EL (cell line): ENCODE data around the gene ANKRD9.
A peak's percentile ranks its signal among the peaks of the same experiment; 100 is the strongest.

Source experiments
- DNase-seq: peaks from one replicate; pipeline ENCODE4 v3.0.0-alpha.2; 2016

ANKRD9 gene

DNA sequence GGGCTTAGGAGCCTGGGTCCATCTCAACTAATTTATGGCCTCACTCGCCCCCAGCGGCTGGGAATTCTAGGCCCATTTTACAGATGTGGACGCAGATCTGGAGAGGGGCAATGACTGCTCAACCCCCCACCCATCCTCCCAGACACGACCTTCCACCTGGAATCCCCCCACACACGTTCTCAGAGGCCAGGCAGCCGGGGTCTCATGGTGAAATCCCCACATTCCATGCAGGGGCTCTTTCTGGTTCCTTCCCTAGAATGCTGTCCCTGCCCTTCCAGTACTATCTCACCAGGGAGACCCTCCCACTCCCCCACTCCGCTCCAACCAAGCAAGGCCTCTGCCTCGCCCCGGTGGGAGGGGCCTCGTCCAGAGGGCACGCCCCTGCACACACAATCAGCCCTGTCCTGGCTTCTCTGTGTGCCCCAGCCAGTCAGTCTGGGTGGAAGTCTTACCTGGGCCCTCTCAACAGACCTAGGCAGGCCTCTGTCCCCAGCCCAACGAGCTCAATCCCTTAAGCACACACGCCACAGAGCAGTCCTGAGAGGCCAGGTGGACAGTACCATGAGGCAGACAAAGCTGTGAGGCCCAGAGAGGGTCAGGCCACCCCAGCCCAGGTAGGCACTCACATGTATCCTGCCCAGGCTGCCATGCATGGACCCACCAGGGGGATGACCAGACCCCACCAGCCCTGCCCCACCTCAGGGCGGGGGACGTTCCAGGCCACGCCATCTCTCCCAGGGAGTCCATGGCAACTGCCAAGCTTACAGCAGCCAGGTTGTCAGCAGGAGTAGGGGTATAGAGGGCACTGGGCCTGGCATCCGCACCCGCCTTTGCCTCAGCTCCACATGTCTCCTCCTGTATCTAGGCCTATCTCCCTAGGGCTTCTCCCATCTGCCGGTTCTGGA is 1.3 kb upstream of the ANKRD9 start:
- DNase-seq: no peak

DNA sequence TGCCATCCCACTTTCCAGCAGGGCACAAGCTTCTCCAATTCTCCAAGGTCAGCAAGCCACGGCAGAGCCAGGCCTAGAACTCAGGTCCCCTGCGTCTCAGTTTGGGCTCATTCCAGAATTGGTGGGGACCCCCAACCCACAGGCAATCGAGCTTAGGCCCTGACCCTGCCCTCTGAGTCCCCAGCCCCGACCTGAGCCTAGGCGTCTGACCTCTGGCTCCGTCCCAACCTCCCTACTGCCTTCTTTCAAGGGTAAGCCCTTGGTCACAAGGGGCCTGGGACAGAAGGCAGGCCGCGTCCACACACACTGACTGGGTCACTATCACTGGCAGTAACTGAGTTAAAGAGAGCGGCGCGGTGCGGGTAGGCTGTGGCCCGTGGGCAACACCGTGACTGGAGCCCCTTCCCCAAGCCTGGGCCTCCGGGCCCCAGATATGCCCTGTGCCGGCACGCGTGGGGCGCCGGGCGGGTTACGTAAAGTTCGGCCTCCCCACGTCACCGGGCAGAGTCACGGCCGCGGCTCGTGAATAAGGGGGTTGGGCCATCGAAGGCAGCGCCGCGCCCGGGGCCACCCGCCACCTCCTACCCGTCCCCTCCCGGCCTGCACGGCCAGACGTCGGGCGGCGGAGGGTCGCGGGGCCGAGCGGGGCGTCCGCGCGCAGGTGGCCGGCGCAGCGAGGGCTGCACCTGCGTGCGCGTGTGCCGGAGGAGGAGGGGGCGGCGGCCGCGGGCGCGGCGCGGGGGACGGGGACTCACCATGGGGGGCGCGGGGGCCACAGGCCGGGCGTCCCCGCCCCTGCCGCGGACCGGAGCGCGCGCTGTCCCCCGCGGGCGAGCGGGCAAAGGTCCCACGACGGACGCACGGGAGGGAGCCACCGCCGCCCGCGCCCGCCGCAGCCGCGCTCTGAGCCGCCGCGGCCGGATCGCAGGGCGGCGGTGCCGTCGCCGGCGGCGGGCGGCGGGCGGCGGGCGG is 516 bp downstream of the ANKRD9 start:
- peak; percentile 49 for DNase-seq

DNA sequence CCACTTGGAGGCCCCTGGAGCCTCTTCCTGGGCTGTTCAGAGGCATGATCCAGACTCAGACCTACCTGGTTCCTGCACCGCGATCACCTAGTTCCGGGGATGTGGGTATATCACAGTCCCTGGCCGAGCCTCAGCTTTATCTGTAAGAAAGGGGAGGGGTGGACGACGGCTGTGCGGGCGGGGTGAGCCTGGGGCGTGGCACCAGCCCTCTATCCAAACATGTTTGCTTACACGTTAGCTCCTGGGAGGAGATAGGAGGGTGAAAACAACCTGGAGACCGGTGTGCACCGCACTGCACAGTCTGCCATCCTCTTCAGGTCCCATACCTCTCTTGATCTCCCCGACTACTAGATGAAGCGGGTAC is 1.2 kb downstream of the ANKRD9 start:
- no peak for DNase-seq

DNA sequence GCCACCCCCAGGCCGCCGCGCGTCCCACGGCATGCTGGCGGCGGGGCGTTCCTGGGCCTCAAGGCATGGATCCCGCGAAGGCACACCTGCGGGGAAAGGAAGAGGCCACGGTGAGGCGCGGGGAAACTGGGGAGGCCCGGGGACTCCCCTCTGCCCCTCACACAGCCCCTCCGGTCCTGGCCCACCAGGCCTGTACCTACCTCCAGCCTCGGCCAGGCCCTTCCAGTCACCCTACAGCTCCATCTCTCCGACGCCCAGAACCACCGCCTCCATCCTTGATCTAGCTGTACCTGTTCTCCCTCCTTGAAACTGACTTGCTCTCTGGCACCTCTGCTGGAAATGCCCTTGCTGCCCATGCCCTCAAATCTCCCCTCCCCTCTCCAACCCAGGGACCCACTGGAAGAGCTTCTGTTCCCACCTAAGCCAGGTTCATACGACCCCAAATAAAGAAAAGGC is 1.7 kb downstream of the ANKRD9 start:
- DNase-seq: no peak

DNA sequence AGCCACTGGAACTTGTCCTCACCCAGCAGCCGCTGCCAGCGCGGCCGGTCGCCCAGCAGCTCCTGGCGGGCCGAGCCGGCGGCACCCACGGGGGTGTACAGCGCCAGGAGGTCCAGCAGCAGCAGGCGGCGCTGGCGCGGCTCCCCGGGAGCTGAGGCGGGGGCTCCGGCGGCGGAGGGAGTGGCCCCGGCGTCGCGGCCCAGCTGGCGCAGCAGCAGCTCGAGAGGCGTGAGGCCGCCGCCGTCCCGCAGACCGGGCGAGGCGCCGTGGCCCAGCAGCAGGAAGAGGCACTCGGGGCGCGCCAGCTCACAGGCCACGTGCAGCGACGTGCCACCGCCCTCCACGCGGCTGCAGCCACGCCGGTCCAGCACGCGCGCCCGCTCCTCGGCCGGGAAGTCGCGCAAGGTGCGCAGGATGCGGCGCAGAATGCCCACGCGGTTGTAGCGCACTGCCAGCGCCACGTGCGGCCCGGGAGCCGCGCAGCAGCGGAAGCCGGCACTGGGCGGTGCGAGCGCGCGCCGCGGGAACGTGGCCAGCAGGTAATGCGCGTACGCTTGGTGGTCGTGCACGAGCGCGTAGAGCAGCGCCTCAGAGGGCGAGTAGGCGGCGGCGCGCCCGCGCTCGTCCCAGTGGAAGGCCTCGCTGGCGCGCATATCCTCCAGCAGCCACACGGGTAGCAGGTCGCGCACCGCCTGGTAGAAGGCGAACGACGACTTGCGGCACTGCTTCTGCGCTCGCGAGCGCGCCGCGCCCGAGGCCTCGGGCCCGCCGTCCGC is 2.3 kb downstream of the ANKRD9 start:
- DNase-seq: no peak

DNA sequence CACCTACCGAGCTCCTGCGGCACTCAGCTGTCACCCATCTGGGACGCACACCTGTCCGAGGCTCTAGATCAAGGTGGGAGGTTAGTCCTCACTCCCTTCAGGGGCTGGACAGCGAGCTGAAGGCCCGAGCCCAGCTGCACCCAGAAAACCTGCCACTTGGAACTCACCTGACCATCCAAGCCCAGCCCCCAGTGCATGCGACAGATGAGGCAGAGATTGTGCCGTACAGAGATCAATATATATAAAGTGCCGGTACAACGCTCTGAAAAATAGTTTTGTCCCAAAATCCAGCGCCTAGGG is 3.0 kb downstream of the ANKRD9 start:
- no peak for DNase-seq

DNA sequence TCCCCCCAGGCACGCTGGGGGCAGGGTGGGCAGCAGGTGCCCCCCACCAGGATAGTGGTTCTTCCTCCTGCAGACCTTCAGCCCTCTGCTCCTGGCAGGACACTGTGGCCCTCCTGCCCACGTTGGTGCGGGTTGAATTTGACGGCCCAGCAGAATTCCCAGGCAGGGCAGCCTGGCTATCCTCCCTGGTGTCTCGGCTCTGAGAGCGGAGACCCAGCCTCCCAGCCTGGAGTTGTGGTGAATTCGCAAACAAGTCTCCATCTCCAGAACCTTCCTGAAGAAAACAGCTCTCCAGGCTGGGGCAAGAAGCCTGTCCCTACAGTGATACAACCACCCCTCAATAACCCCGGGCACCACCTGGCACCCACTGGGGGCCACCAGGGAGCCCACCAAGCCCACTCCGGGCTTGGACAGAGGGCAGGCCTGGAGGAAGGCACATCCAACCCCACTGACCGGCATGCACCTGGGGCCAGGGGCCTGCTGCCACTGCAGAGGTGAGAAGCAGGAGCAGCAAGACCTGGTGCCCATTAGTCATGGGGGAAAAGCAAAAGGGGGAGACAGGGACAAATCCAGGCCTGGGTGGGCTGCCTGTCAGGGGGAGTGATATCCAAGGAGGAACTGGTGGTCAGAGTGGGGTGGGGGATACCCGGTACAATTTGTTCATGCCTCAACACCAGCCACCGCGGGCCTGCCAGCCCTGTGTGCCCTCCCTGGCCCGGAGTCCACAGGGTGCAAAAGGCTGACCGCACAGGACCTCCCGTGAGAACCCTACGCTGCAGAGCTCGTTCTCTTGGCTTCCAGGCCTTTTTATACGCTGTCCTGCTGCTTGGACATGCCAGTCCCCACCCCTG is 3.6 kb downstream of the ANKRD9 start:
- DNase-seq: no peak

DNA sequence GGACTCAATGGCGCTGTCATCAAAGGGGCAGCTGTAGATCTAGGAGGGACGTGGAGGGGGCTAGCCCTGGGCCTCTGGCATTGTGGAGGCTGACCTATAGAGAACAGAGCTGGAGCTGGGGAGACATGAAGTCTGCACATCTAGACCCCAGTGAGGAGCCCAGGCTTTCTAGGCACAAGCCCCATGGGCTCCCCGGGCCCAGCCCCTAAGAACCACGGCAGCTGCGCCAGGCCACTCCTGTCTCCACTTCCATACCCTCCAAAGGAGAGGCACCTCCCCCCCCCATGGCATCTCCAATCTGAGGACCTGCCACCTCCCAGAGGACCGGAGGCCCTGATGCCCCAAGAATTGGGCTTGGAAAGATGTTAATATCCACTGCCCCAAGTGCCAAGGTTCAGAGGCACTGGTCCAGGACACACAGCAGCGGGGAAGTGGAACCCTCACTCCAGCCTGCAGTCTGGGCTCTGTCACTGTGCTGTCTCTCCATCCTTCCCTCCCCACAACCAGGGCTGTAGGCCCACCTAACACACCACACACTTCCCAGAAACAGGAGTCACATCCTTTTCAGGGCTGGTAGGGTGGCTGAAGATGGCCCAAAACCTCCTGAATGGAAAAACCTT is 4.5 kb downstream of the ANKRD9 start:
- DNase-seq: no peak

DNA sequence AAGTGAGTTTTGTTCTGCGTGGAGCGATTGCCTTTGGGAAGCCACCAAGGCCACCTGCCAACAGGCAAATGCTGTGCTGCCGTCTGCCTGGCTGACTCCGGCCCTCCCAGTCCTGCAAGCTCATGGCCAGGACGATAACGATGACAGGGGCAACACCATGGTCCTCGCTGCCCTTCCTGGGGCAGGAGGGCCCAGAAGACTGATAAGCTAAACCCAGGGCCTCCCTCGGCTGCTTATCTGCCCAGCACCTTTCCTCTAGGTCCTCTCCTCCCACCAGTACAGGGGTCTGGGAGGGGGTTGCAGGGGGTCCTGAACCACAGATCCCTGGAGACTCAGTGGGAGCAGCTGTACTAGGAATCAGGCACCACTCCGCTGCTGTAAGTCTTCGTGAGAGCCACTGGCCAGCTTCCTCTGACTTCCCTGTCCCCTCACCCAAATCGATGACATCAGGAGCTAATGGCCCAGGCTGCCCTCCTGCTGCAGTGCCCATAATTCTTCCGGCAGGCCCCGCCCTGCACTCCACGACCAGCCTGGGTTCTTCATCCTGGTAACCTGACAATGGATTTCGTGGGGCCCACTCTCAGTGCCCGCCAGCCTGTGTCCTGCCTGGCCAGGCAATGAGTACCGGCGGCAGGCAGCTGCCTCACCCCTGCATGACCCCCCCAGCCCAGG is 5.1 kb downstream of the ANKRD9 start:
- DNase-seq: no peak

DNA sequence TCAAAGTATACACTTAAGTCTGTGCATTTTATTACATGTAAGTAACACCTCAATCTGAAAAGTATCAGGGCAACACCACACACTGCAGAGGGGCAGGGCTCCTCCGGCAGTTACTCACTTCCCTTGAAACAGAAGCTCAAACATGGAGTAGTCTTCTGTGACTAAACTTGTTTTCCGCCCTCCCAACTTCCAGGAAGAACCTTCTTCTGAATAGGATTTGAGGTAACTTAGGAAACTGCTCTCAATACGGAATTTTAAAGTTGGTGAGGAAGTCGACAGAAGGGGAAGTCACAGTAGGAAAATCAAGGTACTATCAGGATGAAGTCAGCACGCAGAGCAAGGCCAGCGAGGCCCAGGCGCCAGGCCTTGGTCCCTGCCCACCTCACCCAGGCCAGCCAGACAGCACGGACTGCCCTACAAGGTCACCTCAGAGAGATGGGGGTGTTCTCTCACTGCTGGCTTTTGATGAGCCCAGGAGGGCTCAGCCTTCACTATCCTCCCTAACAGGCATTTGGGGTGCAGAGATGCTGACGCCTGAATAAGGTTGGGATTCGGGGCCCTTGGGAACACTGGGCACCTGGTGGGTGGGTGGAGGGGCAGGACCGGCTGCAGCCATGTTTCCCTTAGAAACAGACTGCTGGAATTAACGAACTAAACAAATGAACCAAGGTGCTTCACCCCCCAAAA is 5.8 kb downstream of the ANKRD9 start:
- no peak for DNase-seq

DNA sequence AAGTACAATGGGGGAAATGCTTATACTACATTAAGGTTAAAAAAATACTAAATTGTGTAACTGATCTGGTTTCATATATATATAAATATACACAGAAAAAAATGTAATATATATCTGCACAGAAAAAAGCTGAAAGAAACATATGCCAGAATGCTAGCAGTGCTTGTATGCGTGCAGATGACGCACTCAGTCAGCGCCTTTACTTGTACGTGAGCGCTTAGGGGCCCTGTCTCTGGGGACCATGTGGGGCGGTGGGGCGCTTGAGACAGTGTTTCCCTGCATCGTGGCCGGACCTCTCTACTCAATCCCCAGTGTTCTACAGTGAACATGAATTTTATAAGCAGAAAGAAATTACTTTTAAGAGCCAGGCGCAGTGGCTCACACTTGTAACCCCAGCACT is 7.0 kb downstream of the ANKRD9 start:
- DNase-seq: no peak

DNA sequence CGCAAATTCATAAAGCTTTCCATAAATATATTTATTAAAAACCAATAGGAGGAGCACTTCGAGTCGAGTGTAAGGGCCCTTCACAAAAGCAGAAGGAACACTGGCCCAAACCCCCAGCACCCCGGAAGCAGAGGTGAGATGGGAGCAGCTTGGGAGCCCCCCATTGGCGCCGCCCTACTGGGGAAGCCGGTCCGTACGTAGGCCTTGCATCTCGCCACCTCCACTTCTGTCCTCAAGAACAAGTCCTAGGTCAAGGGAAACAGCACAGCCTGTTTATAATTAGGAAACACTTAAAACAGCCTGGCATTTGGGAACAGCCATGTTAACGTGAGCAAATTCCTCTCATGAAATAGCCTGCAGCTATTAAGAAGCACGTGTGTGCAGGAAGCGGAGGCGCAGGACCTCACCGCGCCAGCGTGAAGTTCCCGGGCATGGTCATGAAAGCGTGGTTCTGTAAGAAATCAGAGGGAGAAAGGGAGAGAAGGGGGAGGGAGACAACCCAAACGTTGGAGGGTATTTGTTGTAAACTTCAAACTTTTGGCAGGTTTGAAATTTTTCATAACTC is 7.7 kb downstream of the ANKRD9 start:
- DNase-seq: no peak

DNA sequence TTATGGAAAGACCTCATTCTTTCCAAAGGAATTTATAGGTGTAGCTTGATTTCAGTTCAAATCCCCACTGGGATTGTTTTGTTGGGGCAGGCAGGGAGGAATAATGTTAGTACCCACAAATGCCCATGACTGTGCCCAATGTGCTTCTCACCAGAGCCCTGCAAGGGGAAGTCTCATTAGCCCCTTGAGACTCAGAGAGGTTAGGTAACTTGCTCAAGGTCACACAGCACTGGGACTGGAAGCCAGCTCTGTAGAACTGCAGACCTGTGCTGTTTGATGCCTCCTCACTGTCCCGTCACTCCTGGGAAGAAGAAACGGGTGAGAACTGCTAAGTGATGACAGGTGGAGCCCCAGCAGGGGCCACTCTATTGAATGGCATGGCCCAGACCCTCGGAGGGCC is 8.9 kb downstream of the ANKRD9 start:
- DNase-seq: no peak

DNA sequence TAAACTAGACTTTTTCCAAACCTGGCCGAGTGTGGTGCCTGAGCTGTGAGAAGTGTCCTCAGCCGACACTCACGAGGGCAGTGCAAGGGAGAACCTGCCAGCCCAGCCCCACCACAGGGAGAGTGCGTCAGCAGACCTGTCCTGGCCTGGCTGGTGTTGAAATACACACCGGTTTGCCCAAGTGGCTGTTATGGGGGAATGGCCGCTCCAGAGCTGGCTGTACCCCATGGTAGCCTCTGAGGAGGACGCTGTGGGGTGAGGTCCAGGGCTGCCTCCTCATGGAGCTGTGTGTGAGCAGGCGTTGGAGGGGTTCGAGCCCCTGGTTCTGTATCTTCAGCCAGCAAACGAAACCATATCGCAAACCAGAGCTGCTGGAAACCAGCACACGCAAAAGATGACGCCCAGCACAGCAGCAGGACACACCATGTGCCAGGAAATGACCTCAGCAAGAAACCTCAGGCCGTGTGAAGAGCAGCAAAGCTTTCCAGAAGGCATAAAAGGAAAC is 9.4 kb downstream of the ANKRD9 start:
- DNase-seq: peak; percentile 73

DNA sequence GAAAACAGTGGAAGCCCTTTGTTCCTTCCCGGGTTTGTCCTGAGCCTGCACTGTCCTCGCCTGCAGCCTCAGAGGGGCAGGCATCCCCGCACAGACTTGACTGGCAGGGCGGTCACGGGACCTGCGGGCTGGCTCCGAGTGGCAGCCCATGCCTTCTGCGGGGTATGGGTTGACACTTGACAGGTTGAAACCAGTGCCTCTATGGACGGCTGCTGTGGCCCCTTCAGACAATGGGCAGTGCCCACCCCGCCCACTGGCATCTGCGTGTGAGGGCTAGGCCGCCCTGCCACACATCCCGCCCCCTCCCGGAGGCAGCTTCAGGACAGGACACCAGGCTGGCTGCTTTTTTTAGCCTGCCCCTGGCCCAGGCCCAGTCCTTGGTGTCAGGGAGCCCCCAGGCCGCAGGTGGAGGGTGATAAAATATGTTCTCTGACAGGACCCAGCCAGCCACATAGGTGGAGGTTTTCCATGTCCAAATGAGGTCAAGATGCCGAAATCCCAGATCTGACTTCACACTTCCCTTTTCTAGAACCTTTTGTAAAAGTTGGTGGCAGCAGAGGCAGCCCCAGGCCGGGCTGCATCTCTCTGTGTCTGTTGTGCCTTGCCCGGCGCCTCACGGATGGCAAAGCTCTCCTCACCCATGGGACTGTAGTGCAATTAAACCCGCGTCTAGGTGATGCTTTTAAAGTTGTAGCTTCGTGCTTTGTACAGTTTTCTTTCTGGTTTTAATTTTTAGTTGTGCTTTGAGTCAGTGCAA is 10.0 kb downstream of the ANKRD9 start:
- no peak for DNase-seq

DNA sequence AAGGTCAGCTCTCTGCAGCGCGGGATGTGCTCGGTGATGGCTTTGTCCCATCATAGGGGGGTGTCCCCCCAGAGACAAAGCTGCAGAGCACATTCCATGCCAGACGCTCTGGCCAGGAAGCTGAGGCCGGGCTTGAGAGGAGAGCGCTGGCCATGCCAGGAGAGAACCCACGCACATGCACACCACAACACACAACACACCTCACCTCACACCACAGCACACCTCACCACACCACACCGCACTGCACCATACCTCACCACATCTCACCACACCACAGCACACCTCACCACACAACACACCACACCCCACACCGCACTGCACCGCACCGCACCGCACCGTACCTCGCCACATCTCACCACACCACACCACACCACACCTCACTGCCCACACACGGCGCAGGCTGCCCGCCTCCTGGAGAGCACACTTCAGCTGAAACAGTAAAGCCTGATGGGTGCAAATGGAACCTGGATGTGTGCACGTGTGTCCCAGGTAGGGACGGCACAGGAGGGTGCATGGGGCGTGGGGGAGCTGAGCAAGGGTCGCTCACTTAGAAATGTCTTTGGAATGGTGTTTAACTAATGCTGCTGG is 10.8 kb downstream of the ANKRD9 start:
- no peak for DNase-seq

DNA sequence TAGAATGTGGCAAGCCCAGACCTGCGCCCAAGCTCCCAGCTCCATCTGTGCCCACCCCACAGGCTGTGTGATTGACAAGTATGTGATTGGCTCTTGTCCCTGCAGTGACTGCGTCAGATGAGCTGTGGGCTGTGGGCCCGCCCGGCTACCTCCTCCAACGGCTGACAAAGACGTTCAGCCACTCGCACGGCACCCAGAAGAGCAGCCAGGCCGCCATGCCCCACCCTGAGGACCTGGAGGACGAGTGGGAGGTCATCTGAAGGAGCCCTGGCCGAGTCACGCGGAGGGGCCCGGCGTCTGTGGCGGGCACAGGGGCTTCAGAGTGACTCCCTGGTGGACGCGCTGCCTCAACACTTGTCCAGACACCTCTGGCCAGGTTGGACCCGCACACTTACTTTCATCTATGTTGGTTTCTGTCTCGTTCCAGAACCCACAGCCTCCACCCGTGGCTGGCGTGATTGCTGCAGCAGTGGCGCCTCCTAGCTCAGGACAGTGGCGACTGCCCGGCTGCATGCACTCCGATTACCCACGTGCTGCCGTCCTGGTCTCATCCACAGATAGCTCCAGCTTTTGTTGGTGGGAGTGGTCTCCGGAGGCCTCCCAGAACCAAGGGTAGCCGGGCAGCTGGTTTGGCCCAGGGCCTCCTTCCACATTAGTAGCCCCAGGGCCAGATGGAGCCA is 11.4 kb downstream of the ANKRD9 start:
- DNase-seq: no peak
